Mesenchymal stem cell (in vitro differentiated cells and primary cell): ENCODE results near the gene KRT4.

ENCODE experiments used
- DNase-seq: peaks from one replicate; pipeline ENCODE4 v3.0.0-alpha.2; 2013
- H2AFZ ChIP-seq: one replicate; pipeline ENCODE4 v1.6.1; 2013; ENCODE audit warnings: low read depth, mild to moderate bottlenecking, control low read depth, inconsistent platforms, low read length, moderate library complexity
- H2AK5ac ChIP-seq: 2 replicates; pipeline ENCODE4 v1.6.1; 2013; ENCODE audit warnings: low read length, moderate library complexity, mild to moderate bottlenecking, inconsistent platforms; ENCODE audit not compliant: severe bottlenecking
- H2BK120ac ChIP-seq: one replicate; pipeline ENCODE4 v1.6.1; 2013; ENCODE audit warnings: low read depth, mild to moderate bottlenecking, inconsistent platforms, low read length, moderate library complexity
- H2BK12ac ChIP-seq, 2 experiments: one replicate each; pipeline ENCODE4 v1.6.1; 2013; ENCODE audit warnings: inconsistent platforms in 2 of 2, low read length in 2 of 2, mild to moderate bottlenecking in 2 of 2, moderate library complexity in 2 of 2, control low read depth in 1 of 2
- H2BK15ac ChIP-seq: one replicate; pipeline ENCODE4 v1.6.1; 2013; ENCODE audit warnings: mild to moderate bottlenecking, low read depth, inconsistent platforms; ENCODE audit not compliant: poor library complexity, severe bottlenecking
- H2BK5ac ChIP-seq: 2 replicates; pipeline ENCODE4 v1.6.1; 2013; ENCODE audit warnings: low read depth, mild to moderate bottlenecking, low read length, control low read depth, inconsistent platforms; ENCODE audit not compliant: poor library complexity, severe bottlenecking
- H3K14ac ChIP-seq, 2 experiments: one replicate each; pipeline ENCODE4 v1.6.1; 2013; ENCODE audit warnings: inconsistent platforms in 2 of 2, low read length in 2 of 2, control low read depth in 1 of 2, mild to moderate bottlenecking in 1 of 2, moderate library complexity in 1 of 2
- H3K18ac ChIP-seq, 2 experiments: one replicate each; pipeline ENCODE4 v1.6.1; 2013; ENCODE audit warnings: inconsistent platforms in 2 of 2, low read length in 2 of 2, control low read depth in 1 of 2, low read depth in 1 of 2, mild to moderate bottlenecking in 1 of 2
- H3K23ac ChIP-seq, 2 experiments: one replicate each; pipeline ENCODE4 v1.6.1; 2013; ENCODE audit warnings: inconsistent platforms in 2 of 2, low read length in 2 of 2, mild to moderate bottlenecking in 2 of 2, moderate library complexity in 2 of 2, control low read depth in 1 of 2
- H3K27ac ChIP-seq: 2 replicates; pipeline ENCODE4 v1.5.1; 2013; ENCODE audit warnings: mild to moderate bottlenecking, moderate library complexity, low read length, control low read depth, inconsistent platforms; ENCODE audit not compliant: poor library complexity, severe bottlenecking
- H3K27me3 ChIP-seq, 2 experiments: 2 replicates each; pipeline versions ENCODE4 v1.6.1 to v1.7.0; 2013; ENCODE audit warnings: low read length in 2 of 2, mild to moderate bottlenecking in 2 of 2, moderate library complexity in 2 of 2, control low read depth in 1 of 2, inconsistent platforms in 1 of 2; ENCODE audit not compliant: control insufficient read depth in 1 of 2, insufficient read depth in 1 of 2
- H3K36me3 ChIP-seq, 2 experiments: 2 replicates each; pipeline versions ENCODE4 v1.6.1 to v1.7.0; 2013; ENCODE audit warnings: low read length in 2 of 2, control low read depth in 1 of 2, inconsistent platforms in 1 of 2, low read depth in 1 of 2, mild to moderate bottlenecking in 1 of 2; ENCODE audit not compliant: insufficient read depth in 2 of 2, control insufficient read depth in 1 of 2
- H3K4ac ChIP-seq, 2 experiments: one replicate each; pipeline ENCODE4 v1.6.1; 2013; ENCODE audit warnings: inconsistent platforms in 2 of 2, low read length in 2 of 2, mild to moderate bottlenecking in 2 of 2, moderate library complexity in 2 of 2, control low read depth in 1 of 2, low read depth in 1 of 2
- H3K4me1 ChIP-seq: 2 replicates; pipeline ENCODE4 v1.6.1; 2013; ENCODE audit warnings: low read depth, low read length, control low read depth; ENCODE audit not compliant: control insufficient read depth, insufficient read depth
- H3K4me2 ChIP-seq: 2 replicates; pipeline ENCODE4 v1.6.1; 2013; ENCODE audit warnings: low read length, mild to moderate bottlenecking, inconsistent platforms; ENCODE audit not compliant: poor library complexity, severe bottlenecking
- H3K4me3 ChIP-seq, 2 experiments: 2 replicates each; pipeline versions ENCODE4 v1.5.1 to v1.7.0; 2013; ENCODE audit warnings: low read length in 2 of 2, mild to moderate bottlenecking in 2 of 2, control low read depth in 1 of 2, low read depth in 1 of 2; ENCODE audit not compliant: insufficient read depth in 1 of 2
- H3K79me1 ChIP-seq: replicated peaks from 2 replicates; pipeline ENCODE4 v1.6.1; 2013; ENCODE audit warnings: mild to moderate bottlenecking, control low read depth, low read length, inconsistent platforms; ENCODE audit not compliant: poor library complexity, severe bottlenecking
- H3K9ac ChIP-seq: 2 replicates; pipeline ENCODE4 v1.7.0; 2013; ENCODE audit warnings: mild to moderate bottlenecking, low read length, moderate library complexity
- H3K9me3 ChIP-seq: 2 replicates; pipeline ENCODE4 v1.7.0; 2013; ENCODE audit warnings: mild to moderate bottlenecking, low read length; ENCODE audit not compliant: control insufficient read depth
- H4K8ac ChIP-seq: one replicate; pipeline ENCODE4 v1.6.1; 2013; ENCODE audit warnings: inconsistent platforms, mild to moderate bottlenecking, low read length, moderate library complexity
- H4K91ac ChIP-seq: one replicate; pipeline ENCODE4 v1.6.1; 2013; ENCODE audit warnings: mild to moderate bottlenecking, low read length, inconsistent platforms
- WGBS: methylation state at CpG from one replicate; pipeline ENCODE4 v1.1.7; 2013; ENCODE audit warnings: mixed read lengths; 5-methylcytosine and 5-hydroxymethylcytosine counted together

Gene KRT4

DNA sequence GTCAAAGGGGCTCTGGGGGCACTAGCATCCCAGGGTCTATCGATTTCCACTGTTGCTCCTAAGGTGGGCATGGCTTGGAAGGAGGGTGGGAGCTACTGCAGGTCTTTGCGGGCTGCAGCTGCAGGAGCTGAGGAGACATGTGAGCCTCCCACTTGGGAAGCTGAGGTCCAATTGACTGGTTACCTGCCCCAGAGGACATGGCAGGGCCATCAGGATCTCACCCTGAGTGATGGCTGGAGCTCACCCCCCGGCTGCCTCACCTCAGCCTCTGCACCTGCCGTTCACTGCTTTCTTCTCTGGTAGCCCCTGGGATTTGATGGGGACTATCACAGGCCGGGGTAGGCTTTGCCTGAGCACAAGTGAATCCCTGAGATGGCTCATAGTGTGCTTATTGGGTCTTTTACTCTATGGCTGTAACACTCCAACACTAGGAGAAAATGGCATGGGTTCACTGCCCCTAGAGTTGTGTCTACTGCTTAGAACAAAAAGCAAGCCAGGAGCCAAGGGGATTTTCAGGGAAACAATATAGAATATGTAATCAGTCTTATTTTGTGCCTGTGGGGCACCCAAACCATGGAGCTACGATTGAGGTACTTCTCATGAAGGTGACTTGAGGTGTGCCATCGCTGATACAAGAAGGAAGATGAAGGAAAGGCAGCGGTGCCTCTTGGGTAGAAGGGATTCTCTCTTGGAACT is 3.2 kb upstream of the KRT4 start:
- no peaks in the 10 kb centered on the region for H3K79me1 ChIP-seq
- H3K27ac ChIP-seq, result no peak overlapping the region
- 86% methylated on average over 8 of the region's 8 CpGs for WGBS
- H2BK12ac ChIP-seq, result no peak overlapping the region
- H3K9ac ChIP-seq, result no peak overlapping the region
- H3K4ac ChIP-seq, result no peak overlapping the region
- H3K9me3 ChIP-seq, result no peaks in the 10 kb centered on the region
- H2AFZ ChIP-seq, result no peak overlapping the region
- H2BK5ac ChIP-seq, result no peak overlapping the region
- DNase-seq, result no peak
- no peak overlapping the region for H2AK5ac ChIP-seq
- no peak overlapping the region for H2BK120ac ChIP-seq
- peaks cover 3% of the 10 kb centered on the region for H3K4me1 ChIP-seq
- no peaks in the 10 kb centered on the region for H3K36me3 ChIP-seq
- no peak overlapping the region for H3K4me2 ChIP-seq
- no peak overlapping the region for H3K23ac ChIP-seq
- peaks cover 30 to 74% of the 10 kb centered on the region in 2 experiments for H3K27me3 ChIP-seq
- no peak overlapping the region for H3K14ac ChIP-seq
- H3K4me3 ChIP-seq, result no peak overlapping the region
- H4K8ac ChIP-seq, result no peak overlapping the region
- no peak overlapping the region for H3K18ac ChIP-seq
- H2BK15ac ChIP-seq, result no peak overlapping the region
- no peak overlapping the region for H4K91ac ChIP-seq

GRCh38 chr12:52815676-52816588 is 2.0 kb upstream of the KRT4 start:
- H3K9ac ChIP-seq, result no peak overlapping the region
- H2AK5ac ChIP-seq, result no peak overlapping the region
- no peaks in the 10 kb centered on the region for H3K36me3 ChIP-seq
- no peak overlapping the region for H2BK12ac ChIP-seq
- peaks cover 3% of the 10 kb centered on the region for H3K4me1 ChIP-seq
- H2BK15ac ChIP-seq, result no peak overlapping the region
- peaks cover 25 to 74% of the 10 kb centered on the region in 2 experiments for H3K27me3 ChIP-seq
- no peak overlapping the region for H3K14ac ChIP-seq
- no peak overlapping the region for H3K4ac ChIP-seq
- no peak overlapping the region for H2BK120ac ChIP-seq
- H2AFZ ChIP-seq, result no peak overlapping the region
- DNase-seq, result no peak
- no peak overlapping the region for H3K4me3 ChIP-seq
- no peak overlapping the region for H4K8ac ChIP-seq
- H3K4me2 ChIP-seq, result no peak overlapping the region
- H3K9me3 ChIP-seq, result no peaks in the 10 kb centered on the region
- no peak overlapping the region for H3K23ac ChIP-seq
- H3K79me1 ChIP-seq, result no peaks in the 10 kb centered on the region
- no peak overlapping the region for H3K18ac ChIP-seq
- WGBS, result 74% methylated on average over 8 of the region's 9 CpGs
- H4K91ac ChIP-seq, result no peak overlapping the region
- H3K27ac ChIP-seq, result no peak overlapping the region
- H2BK5ac ChIP-seq, result no peak overlapping the region

- Histone ChIP-seq H2BK120ac (no peak overlapping the region), H3K4me3 (no peak overlapping the region), H2BK15ac (no peak overlapping the region), H3K4ac (no peak overlapping the region), H3K27ac (no peak overlapping the region), H4K8ac (no peak overlapping the region), H3K18ac (no peak overlapping the region), H3K23ac (no peak overlapping the region), H2BK12ac (no peak overlapping the region), H3K79me1 (no peaks in the 10 kb centered on the region), H2AK5ac (no peak overlapping the region), H3K4me1 (peaks cover 3% of the 10 kb centered on the region), H4K91ac (no peak overlapping the region), H3K9me3 (no peaks in the 10 kb centered on the region), H3K36me3 (no peaks in the 10 kb centered on the region), H2AFZ (no peak overlapping the region), H2BK5ac (no peak overlapping the region), H3K14ac (no peak overlapping the region), H3K4me2 (no peak overlapping the region), H3K27me3 (peaks cover 19 to 72% of the 10 kb centered on the region in 2 experiments), H3K9ac (no peak overlapping the region)
- 89% methylated on average over 2 of the region's 4 CpGs for WGBS
- no peak for DNase-seq
Observed at GRCh38 chr12:52815161-52815560, 1.2 kb upstream of the KRT4 start.

DNA sequence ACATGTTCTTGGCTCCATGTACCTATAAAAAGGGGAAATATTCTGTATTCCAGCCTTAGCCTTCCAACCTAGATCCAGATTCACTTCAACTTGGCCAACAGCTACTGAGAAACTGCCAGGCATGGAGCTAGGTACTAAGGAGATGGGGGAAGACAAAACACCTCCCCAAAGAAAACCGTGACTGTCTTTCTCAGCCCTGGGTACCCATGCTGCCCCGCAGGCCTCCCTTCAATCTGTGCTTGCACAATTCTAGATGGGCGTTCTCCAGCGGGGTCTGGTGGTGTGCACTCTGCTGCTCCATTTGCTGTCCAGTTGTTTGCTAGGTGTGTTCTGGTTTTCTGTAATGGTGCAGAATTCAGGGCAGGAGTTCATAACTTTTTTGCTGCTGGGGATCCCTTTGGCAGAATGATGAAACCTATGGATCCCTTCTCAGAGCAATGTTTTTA is 817 bp upstream of the KRT4 start:
- H2BK12ac ChIP-seq, result no peak overlapping the region
- H3K9ac ChIP-seq, result no peak overlapping the region
- peaks cover 3% of the 10 kb centered on the region for H3K4me1 ChIP-seq
- H3K27me3 ChIP-seq, result peaks cover 19 to 70% of the 10 kb centered on the region in 2 experiments
- H3K4me2 ChIP-seq, result no peak overlapping the region
- no peak overlapping the region for H3K27ac ChIP-seq
- 76% methylated on average over 4 of the region's 4 CpGs for WGBS
- H2BK120ac ChIP-seq, result no peak overlapping the region
- H4K8ac ChIP-seq, result no peak overlapping the region
- no peak overlapping the region for H3K14ac ChIP-seq
- H2BK15ac ChIP-seq, result no peak overlapping the region
- no peaks in the 10 kb centered on the region for H3K9me3 ChIP-seq
- no peak overlapping the region for H2AK5ac ChIP-seq
- no peak overlapping the region for H2AFZ ChIP-seq
- no peak overlapping the region for H3K4me3 ChIP-seq
- no peak overlapping the region for H3K4ac ChIP-seq
- no peaks in the 10 kb centered on the region for H3K79me1 ChIP-seq
- no peak overlapping the region for H3K23ac ChIP-seq
- H3K18ac ChIP-seq, result no peak overlapping the region
- no peak overlapping the region for H4K91ac ChIP-seq
- H3K36me3 ChIP-seq, result no peaks in the 10 kb centered on the region
- H2BK5ac ChIP-seq, result no peak overlapping the region
- DNase-seq, result no peak
